Thoracic aorta (tissue), 2 donors: Measurements from ENCODE around the gene IRAK3. TPM values are rescaled to one million over a fixed set of nuclear protein-coding genes. Genes with fewer than 3 reads are reported as not detected.
A peak's percentile ranks its signal among the peaks of the same experiment; 100 is the strongest.
"Not testable (repeated sequence)": the region's sequence is repeated elsewhere in the genome, so short reads cannot be mapped to it uniquely, and the experiment has no call there.

Experiments
- ATAC-seq: fragments of 150-250 bp; one replicate; pipeline ENCODE4 v1.8.0; 2017; ENCODE audit warnings: low read depth; ENCODE audit not compliant: insufficient number of reproducible peaks, low FRiP score
- DNase-seq: peaks from one replicate; pipeline ENCODE4 v3.0.0-alpha.2; 2020; ENCODE audit warnings: low spot score
- H3K27ac ChIP-seq, 2 donors: fragments of 200-600 bp; sonication (generic); 1 replicate in 1 of 2; 2 replicates in 1 of 2; pipeline ENCODE4 v1.5.1; 2016; ENCODE audit warnings: mild to moderate bottlenecking in 2 of 2, moderate library complexity in 2 of 2
- H3K27me3 ChIP-seq: fragments of 200-600 bp; sonication (generic); replicated peaks from 2 replicates; pipeline ENCODE4 v1.6.0; 2016; ENCODE audit warnings: mild to moderate bottlenecking; ENCODE audit not compliant: insufficient read depth
- H3K36me3 ChIP-seq: fragments of 200-600 bp; sonication (generic); one replicate; pipeline ENCODE4 v1.5.1; 2016
- H3K4me1 ChIP-seq, 2 donors: fragments of 200-600 bp; sonication (generic); 1 replicate in 1 of 2; 2 replicates in 1 of 2; pipeline versions ENCODE4 v1.5.1 to v1.6.0; 2016; ENCODE audit warnings: low read depth in 2 of 2, mild to moderate bottlenecking in 1 of 2; ENCODE audit not compliant: control insufficient read depth in 1 of 2
- H3K4me3 ChIP-seq: fragments of 200-600 bp; sonication (generic); 2 replicates; pipeline ENCODE4 v1.5.1; 2016; ENCODE audit warnings: mild to moderate bottlenecking
- H3K9me3 ChIP-seq: fragments of 200-600 bp; sonication (generic); 2 replicates; pipeline ENCODE4 v1.5.1; 2016
- CTCF ChIP-seq: fragments of 200-600 bp; sonication (generic); IDR thresholded peaks from one replicate; pipeline ENCODE4 v1.5.1; 2019; ENCODE audit warnings: antibody characterized with exemption
- total RNA-seq, 2 donors: library from RNA; depleted of rRNA; stranded (reverse); fragments of >200 nt; gene quantifications; one replicate each; pipeline versions ENCODE4 v1.1.0 to v1.2.3, GENCODE V29; 2016

The IRAK3 gene
- total RNA-seq, 2 donors from 2014 or later = 29.8 to 67.9 TPM

DNA sequence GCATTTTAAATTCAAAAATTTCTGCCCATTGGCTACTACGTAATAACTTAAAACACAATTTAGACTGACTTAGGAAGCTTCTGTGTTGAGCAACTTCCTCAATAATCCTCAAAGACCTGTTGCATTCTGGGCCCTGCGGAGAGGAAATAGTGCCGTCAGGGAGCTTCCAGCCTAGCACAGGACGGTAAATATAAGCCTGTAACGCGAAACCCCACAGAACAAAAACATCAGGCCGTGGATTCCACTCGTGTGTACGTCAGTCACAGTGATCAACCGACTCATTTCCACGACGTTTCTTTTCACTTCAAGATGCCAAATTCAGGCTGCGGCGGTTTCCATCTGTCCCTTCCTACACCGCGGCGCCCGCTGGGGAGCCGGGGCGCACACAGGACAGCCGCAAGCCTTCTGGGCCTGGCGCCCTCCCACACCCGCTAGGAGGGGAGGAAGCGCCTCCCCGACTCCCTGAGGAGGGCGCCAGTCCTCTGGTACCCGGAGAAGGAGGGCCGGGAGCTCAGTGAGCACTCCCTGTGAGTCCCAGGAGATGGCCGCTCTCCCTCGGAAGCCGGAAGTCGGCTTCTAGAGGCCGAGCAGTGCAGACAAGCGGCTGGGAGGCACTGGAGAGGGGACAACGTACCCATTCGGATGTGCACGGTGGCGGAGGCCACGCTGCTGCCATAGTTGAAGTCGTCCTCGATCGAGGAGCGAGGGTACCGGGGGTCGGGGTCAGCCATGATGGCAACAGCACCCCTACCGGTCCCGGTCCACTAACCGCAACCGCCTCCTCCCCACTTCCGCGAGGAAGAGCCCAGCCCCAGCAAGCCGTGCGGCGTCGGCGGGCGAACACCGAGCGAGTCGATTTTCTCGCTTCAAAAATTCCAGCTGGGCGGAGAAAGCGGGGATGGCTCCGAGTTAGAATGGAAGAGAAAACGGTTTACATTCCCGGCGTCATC is 19.5 kb upstream of the IRAK3 start, which contains the start of gene TMBIM4:
TMBIM4 (minus strand) TSS at position 776 of the 950 bp plus-strand sequence; CDS start at position 731, 45 bp downstream.
- Histone ChIP-seq H3K27me3 (no peaks in the 10 kb centered on the region), H3K9me3 (no peaks in the 10 kb centered on the region), H3K36me3 (no peaks in the 10 kb centered on the region), H3K4me3 (peak within 1 kb of the TSS; percentile 98), H3K4me1 (peaks cover 5 to 23% of the 10 kb centered on the region in 2 donors), H3K27ac (peak within 1 kb of the TSS; percentile 95 to 100)
- TF ChIP-seq CTCF = peak; percentile 58
- ATAC-seq (peak; percentile 94), DNase-seq (peak; percentile 51)

- H3K4me3 ChIP-seq = peak overlapping the region; percentile 98
- peak overlapping the region; percentile 95 to 100 for H3K27ac ChIP-seq
- H3K9me3 ChIP-seq = no peaks in the 10 kb centered on the region
These were observed 18.4 kb upstream of the IRAK3 start for GRCh38 chr12:66170606-66171005.

GRCh38 chr12:66174391-66175325 is 14.4 kb upstream of the IRAK3 start:
- H3K36me3 ChIP-seq, H3K9me3 ChIP-seq, H3K27ac ChIP-seq, H3K4me3 ChIP-seq, H3K4me1 ChIP-seq, DNase-seq, ATAC-seq, H3K27me3 ChIP-seq: not testable (repeated sequence)

More at GRCh38 chr12:66170606-66171005, 18.4 kb upstream of the IRAK3 start:
- H3K36me3 ChIP-seq = no peaks in the 10 kb centered on the region
- DNase-seq (no peak), ATAC-seq (no peak)
- peaks cover 5 to 23% of the 10 kb centered on the region in 2 donors for H3K4me1 ChIP-seq
- no peak for TF ChIP-seq CTCF
- no peaks in the 10 kb centered on the region for H3K27me3 ChIP-seq

- H3K4me3 ChIP-seq = no peak overlapping the region
- H3K27me3 ChIP-seq = no peaks in the 10 kb centered on the region
- H3K4me1 ChIP-seq = peaks cover 0 to 5% of the 10 kb centered on the region in 2 donors
- H3K9me3 ChIP-seq = no peaks in the 10 kb centered on the region
- no peaks in the 10 kb centered on the region for H3K36me3 ChIP-seq
- ATAC-seq (no peak), DNase-seq (no peak)
- no peak overlapping the region for H3K27ac ChIP-seq
- TF ChIP-seq CTCF = no peak
These were observed 12.7 kb upstream of the IRAK3 start for GRCh38 chr12:66176105-66176900.

DNA sequence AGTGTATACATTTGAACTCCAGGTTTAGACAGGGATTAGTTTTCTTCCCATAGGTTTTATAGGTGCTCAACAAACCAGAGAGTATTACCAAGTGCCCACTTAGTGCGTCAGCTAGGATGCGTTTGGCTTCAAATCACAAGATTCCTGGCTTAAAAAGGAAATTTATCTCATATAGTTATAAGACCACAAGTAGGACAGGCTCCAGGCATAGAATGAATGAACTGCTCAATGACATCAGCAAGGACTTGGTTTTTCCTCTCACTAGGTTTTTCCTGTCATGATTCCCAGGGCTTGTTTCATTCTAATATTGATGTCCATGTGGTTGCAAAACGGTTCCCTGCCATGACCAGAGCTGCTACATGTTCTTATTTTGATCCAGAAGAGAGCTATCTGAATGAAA is 6.1 kb upstream of the IRAK3 start:
- no peaks in the 10 kb centered on the region for H3K9me3 ChIP-seq
- no peak for TF ChIP-seq CTCF

GRCh38 chr12:66184822-66185221 is 4.2 kb upstream of the IRAK3 start:
- H3K4me1 ChIP-seq, H3K9me3 ChIP-seq, H3K36me3 ChIP-seq, ATAC-seq, H3K27ac ChIP-seq, DNase-seq, H3K27me3 ChIP-seq, H3K4me3 ChIP-seq: not testable (repeated sequence)

More for the DNA sequence above, 6.1 kb upstream of the IRAK3 start:
- Histone ChIP-seq H3K27ac (no peak overlapping the region), H3K36me3 (no peaks in the 10 kb centered on the region), H3K4me3 (no peak overlapping the region), H3K4me1 (no peaks in the 10 kb centered on the region), H3K27me3 (no peaks in the 10 kb centered on the region)
- DNase-seq (no peak), ATAC-seq (no peak)
